ELR (cell line): ENCODE results near the gene RBM7.

ENCODE experiments used
- DNase-seq: peaks from one replicate; pipeline ENCODE4 v3.0.0-alpha.2; 2015; ENCODE audit warnings: low read depth

The RBM7 gene

GRCh38 chr11:114400216-114400914, at the start of gene RBM7, which contains the start of gene C11orf71:
Gene RBM7, plus strand, starts transcription at chr11:114400666. Its CDS starts 6 bp downstream, at chr11:114400672.
Gene C11orf71, minus strand, starts transcription at chr11:114400511. Its CDS starts 180 bp downstream, at chr11:114400331.
- peak; percentile 99 for DNase-seq

- peak; percentile 74 for DNase-seq
Measured at GRCh38 chr11:114353443-114353842, 47.0 kb upstream of the RBM7 start.

- DNase-seq: peak; percentile 92
Measured at GRCh38 chr11:114354076-114354475, 46.4 kb upstream of the RBM7 start.

GRCh38 chr11:114358716-114359115, 41.8 kb upstream of the RBM7 start:
- no peak for DNase-seq

- peak; percentile 79 for DNase-seq
Measured at GRCh38 chr11:114359342-114359741, 41.1 kb upstream of the RBM7 start.

GRCh38 chr11:114362326-114362725, 38.1 kb upstream of the RBM7 start:
- no peak for DNase-seq

- DNase-seq: no peak
Measured at GRCh38 chr11:114362958-114363357, 37.5 kb upstream of the RBM7 start.

- peak; percentile 96 for DNase-seq
Measured at GRCh38 chr11:114366331-114367243, 33.9 kb upstream of the RBM7 start.

- no peak for DNase-seq
Measured at GRCh38 chr11:114367244-114367957, 33.1 kb upstream of the RBM7 start.

- DNase-seq: no peak
Measured at GRCh38 chr11:114368918-114369680, 31.4 kb upstream of the RBM7 start.

GRCh38 chr11:114375052-114375451, 25.4 kb upstream of the RBM7 start:
- DNase-seq: no peak

GRCh38 chr11:114377612-114378267, 22.7 kb upstream of the RBM7 start:
- DNase-seq: peak; percentile 95

- DNase-seq: no peak
Measured at GRCh38 chr11:114379394-114380069, 20.9 kb upstream of the RBM7 start.

GRCh38 chr11:114382509-114382908, 18.0 kb upstream of the RBM7 start:
- no peak for DNase-seq

GRCh38 chr11:114384487-114384886, 16.0 kb upstream of the RBM7 start:
- peak; percentile 60 for DNase-seq

- no peak for DNase-seq
Measured at GRCh38 chr11:114386131-114386530, 14.3 kb upstream of the RBM7 start.

GRCh38 chr11:114386545-114386944, 13.9 kb upstream of the RBM7 start:
- DNase-seq: no peak

- no peak for DNase-seq
Measured at GRCh38 chr11:114392735-114393667, 7.5 kb upstream of the RBM7 start.

- peak; percentile 27 for DNase-seq
Measured at GRCh38 chr11:114395736-114396135, 4.7 kb upstream of the RBM7 start.
